Retinal pigment epithelial cell (primary cell): ENCODE data around the gene REC114.

Experiments
- DNase-seq: peaks from one replicate; pipeline ENCODE4 v3.0.0-alpha.2; 2010; ENCODE audit warnings: low read depth
- H3K4me3 ChIP-seq: 2 replicates; pipeline ENCODE4 v1.5.1; 2011; ENCODE audit warnings: mild to moderate bottlenecking, low read length, control low read depth, moderate library complexity
- TF ChIP-seq, protein P1 (sequence below): conservative IDR thresholded peaks from 2 replicates; pipeline ENCODE4 v1.5.1; 2011; ENCODE audit warnings: low read depth, low read length, control low read depth, inconsistent platforms

The REC114 gene

DNA sequence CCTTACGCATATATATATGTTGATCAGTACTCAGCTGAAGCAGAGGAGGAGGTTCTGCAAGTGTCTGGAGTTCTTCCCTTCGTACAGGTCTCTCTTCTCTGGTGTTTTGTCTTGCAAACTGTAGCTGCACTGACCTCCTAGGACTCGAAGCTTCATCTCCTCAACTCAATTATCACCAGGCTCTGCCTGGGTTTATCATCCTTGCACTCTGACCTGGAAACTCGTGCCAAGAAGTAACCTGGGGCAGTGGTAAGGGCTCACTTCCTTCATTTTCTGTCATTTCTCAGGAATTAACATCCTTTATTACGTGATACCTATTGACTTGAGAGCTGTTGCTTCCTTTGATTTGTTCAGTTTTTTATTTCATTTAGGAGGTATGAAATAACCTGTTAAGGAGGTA lies 14.4 kb downstream of the REC114 start:
- TF ChIP-seq, protein P1, sequence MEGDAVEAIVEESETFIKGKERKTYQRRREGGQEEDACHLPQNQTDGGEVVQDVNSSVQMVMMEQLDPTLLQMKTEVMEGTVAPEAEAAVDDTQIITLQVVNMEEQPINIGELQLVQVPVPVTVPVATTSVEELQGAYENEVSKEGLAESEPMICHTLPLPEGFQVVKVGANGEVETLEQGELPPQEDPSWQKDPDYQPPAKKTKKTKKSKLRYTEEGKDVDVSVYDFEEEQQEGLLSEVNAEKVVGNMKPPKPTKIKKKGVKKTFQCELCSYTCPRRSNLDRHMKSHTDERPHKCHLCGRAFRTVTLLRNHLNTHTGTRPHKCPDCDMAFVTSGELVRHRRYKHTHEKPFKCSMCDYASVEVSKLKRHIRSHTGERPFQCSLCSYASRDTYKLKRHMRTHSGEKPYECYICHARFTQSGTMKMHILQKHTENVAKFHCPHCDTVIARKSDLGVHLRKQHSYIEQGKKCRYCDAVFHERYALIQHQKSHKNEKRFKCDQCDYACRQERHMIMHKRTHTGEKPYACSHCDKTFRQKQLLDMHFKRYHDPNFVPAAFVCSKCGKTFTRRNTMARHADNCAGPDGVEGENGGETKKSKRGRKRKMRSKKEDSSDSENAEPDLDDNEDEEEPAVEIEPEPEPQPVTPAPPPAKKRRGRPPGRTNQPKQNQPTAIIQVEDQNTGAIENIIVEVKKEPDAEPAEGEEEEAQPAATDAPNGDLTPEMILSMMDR: no peak
- DNase-seq: no peak
- no peak overlapping the region for H3K4me3 ChIP-seq

DNA sequence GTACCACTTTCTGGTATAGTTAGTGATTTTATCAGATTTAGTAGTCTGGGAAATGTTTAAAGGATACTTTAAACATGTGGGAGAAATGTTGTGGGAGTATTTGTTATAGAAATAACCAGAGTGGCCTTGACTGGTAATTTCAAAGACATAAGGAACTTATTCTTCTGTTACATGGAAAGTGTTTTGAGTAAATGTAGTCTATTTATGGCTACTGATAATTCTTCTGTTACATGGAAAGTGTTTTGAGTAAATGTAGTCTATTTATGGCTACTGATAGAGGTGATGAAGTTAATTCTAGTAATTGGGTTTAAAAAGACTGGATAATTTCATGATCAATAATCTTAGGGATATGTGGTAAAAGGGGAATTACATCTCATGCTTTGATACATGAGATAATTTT lies 17.7 kb downstream of the REC114 start:
- TF ChIP-seq, protein P1: no peak
- no peak overlapping the region for H3K4me3 ChIP-seq
- DNase-seq: no peak

DNA sequence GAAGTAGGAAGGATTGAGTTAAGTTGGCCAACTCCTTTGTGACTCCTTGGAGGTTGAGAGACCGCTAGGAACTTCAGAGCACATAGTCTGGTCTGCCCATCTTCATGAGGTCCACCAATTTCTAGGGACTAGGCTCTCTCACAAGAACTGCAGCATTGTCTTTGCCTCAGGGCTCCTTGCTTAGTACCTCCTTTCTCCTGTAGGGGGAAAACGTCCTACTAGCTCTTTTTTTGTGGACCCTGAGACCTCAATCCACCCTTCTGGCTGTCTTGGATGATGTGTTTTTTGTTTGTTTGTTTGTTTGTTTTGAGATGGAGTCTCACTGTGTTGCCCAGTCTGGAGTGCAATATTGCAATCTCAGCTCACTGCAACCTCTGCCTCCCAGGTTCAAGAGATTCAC lies 21.6 kb downstream of the REC114 start:
- TF ChIP-seq, protein P1: peak; percentile 37
- DNase-seq: no peak
- no peak overlapping the region for H3K4me3 ChIP-seq

DNA sequence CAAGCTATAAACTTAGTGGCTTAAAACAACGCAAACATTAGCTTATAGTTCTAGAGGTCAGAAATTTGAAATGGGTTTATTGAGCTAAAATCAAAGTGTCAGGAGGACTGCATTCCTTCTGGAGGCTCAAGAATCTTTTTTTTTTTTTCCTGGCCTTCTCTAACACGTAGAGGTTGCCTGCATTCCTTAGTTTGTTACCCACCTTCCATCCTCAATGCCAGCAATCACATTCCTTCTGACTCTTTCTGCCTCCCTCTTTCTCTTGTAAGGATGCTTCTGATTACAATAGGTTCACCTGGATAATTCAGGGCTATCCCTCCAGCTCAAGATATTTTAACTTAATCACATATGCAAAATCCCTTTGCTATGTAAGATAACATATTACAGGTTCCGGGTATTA lies 24.8 kb downstream of the REC114 start:
- DNase-seq: no peak
- H3K4me3 ChIP-seq: no peak overlapping the region
- TF ChIP-seq, protein P1: no peak

DNA sequence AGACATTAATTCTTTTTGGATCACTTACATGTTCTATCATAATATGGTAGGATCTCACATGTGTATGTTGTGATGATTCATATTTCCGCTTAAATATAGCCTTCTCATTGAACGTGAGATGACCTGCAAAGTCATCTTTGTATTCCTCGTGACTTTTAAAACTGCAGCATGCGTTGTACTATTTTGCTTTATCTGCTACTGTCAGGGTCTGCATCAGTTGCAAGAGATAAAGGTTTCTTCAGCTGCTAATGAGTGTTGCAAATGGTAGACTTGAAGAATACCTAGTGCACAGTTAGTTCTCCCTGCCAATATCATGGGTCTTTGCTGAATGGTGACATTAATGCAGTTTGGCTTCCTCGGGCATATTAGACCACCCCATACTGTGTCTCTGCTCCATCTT lies 31.8 kb downstream of the REC114 start:
- no peak overlapping the region for H3K4me3 ChIP-seq
- TF ChIP-seq, protein P1: no peak
- DNase-seq: no peak

DNA sequence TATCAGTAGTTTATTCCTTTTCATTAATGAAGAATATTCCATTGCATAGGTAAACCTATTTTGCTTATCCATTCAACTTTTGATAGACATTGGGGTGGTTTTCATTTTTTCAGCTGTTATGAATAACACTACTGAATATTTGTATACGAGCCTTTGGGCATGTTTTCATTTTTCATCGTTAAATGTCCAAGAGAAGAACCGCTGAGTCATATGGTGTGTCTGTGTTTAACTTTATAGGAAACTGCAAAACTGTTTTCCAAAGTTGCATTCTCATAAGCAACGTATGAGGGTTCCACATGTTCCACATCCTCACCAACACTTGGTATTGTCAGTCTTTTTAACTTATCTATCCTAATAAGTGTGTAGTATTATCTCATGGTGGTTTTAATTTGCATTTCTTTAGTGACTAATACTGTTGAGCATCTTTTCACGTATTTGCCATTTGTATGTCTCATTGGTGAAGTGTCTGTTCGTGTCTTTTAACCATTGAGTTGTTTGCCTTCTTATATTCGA lies 33.8 kb downstream of the REC114 start:
- TF ChIP-seq, protein P1: no peak
- no peak for DNase-seq
- no peak overlapping the region for H3K4me3 ChIP-seq

DNA sequence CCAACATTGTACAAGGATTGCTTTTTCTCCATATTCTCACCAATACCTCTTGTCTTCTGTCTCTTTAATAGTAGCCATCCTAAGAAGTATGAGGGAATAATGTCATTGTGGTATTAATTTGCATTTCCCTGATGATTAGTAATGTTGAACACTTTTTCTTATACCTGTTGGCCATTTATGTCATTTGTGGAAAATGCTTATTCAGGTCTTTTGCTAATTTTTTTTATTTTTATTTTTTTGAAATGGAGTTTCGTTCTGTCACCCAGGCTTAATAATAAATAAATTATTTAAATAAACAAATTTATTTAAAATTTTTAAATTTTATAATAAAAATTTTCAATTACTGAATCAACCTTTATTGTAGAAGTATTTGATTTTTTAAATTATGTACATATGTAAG lies 37.1 kb downstream of the REC114 start:
- TF ChIP-seq, protein P1: no peak
- DNase-seq: no peak
- no peak overlapping the region for H3K4me3 ChIP-seq
